ENCODE results near the gene CTNNA3. TPM values are rescaled to one million over a fixed set of nuclear protein-coding genes. Genes with fewer than 3 reads are reported as not detected.

Gene CTNNA3
- polyA plus RNA-seq, 1 experiment, result not detected

DNA sequence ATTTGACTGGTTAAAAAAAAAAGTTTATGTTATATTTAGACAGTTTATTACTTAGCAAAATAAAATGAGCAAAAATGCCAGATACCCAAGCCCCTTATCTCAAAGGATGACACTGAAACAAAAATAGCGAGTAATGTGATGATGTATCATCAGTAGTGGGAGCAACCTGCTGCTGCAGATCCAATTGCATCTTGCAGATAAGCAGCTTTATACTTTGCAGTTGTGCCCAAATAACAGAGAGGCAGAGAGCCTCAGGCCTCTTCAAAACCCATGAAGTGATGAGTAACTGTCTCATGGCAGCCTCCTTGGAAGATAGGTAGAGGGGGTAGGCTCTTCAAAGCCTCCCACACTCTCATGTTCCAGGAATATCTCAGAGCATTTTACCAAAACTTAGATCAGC lies 1238.4 kb downstream of the CTNNA3 start:
- no peak for DNase-seq (ENCODE audit: low read depth)
- POLR2A ChIA-PET, result no interaction called here
- no peaks in the 10 kb centered on the region for H3K27me3 ChIP-seq (ENCODE audit: control insufficient read depth, insufficient read depth, low read length)
- H3K36me3 ChIP-seq (ENCODE audit: control insufficient read depth, insufficient read depth, low read length), result no peaks in the 10 kb centered on the region
- TF ChIP-seq, protein P1, sequence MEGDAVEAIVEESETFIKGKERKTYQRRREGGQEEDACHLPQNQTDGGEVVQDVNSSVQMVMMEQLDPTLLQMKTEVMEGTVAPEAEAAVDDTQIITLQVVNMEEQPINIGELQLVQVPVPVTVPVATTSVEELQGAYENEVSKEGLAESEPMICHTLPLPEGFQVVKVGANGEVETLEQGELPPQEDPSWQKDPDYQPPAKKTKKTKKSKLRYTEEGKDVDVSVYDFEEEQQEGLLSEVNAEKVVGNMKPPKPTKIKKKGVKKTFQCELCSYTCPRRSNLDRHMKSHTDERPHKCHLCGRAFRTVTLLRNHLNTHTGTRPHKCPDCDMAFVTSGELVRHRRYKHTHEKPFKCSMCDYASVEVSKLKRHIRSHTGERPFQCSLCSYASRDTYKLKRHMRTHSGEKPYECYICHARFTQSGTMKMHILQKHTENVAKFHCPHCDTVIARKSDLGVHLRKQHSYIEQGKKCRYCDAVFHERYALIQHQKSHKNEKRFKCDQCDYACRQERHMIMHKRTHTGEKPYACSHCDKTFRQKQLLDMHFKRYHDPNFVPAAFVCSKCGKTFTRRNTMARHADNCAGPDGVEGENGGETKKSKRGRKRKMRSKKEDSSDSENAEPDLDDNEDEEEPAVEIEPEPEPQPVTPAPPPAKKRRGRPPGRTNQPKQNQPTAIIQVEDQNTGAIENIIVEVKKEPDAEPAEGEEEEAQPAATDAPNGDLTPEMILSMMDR (IDR thresholded peaks at IDR 0.05; ENCODE audit: insufficient read depth, low read depth, low read length), result no peak
- CTCF ChIA-PET, result no interaction called here
- H3K4me3 ChIP-seq (ENCODE audit: low read depth, low read length), result no peak overlapping the region

DNA sequence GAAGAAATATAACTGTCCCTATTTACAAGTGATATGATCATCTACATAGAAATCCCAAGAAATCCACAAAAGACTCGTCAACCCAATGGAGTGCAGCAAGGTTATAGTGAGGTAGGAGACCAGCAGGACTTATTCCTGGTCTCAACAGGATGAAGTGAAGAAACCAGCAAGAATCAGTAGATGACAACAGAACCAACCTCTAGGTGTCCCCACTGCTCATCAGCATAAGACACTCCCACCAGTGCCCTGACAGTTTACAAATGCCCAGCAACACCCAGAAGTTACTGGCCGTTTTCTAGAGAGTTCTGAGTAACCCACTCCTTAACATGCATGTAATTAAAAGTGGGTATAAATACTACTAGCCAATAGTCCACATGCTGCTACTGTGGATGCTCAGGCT lies 1240.7 kb downstream of the CTNNA3 start:
- Histone ChIP-seq H3K4me3 (ENCODE audit: low read depth, low read length) (no peak overlapping the region), H3K36me3 (ENCODE audit: control insufficient read depth, insufficient read depth, low read length) (no peaks in the 10 kb centered on the region), H3K27me3 (ENCODE audit: control insufficient read depth, insufficient read depth, low read length) (no peaks in the 10 kb centered on the region)
- ChIA-PET CTCF (no interaction called here), POLR2A (no interaction called here)
- DNase-seq (ENCODE audit: low read depth), result no peak
- TF ChIP-seq, protein P1 (IDR thresholded peaks at IDR 0.05; ENCODE audit: insufficient read depth, low read depth, low read length), result no peak

DNA sequence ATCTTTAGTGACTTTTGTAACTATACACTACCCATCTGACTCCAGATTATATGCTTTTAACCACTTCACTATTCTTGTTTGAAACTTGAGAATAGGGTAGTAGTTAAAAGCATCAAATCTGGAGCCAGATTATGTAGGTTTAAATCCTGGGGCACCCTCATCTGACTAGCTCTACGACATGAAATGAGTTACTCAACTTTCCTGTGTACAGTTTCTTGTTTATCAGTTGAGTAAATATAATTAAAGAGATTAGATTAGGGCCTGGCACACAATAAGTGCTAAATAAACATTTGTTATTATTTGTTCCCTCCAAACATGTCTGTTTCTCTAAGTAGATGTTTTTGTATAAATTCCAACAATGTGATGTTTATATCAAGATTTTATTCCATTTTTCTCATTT lies 1255.4 kb downstream of the CTNNA3 start:
- TF ChIP-seq, protein P1 (IDR thresholded peaks at IDR 0.05; ENCODE audit: insufficient read depth, low read depth, low read length), result no peak
- H3K36me3 ChIP-seq (ENCODE audit: control insufficient read depth, insufficient read depth, low read length), result no peaks in the 10 kb centered on the region
- CTCF ChIA-PET, result no interaction called here
- POLR2A ChIA-PET, result no interaction called here
- no peak for DNase-seq (ENCODE audit: low read depth)
- no peak overlapping the region for H3K4me3 ChIP-seq (ENCODE audit: low read depth, low read length)
- no peaks in the 10 kb centered on the region for H3K27me3 ChIP-seq (ENCODE audit: control insufficient read depth, insufficient read depth, low read length)

DNA sequence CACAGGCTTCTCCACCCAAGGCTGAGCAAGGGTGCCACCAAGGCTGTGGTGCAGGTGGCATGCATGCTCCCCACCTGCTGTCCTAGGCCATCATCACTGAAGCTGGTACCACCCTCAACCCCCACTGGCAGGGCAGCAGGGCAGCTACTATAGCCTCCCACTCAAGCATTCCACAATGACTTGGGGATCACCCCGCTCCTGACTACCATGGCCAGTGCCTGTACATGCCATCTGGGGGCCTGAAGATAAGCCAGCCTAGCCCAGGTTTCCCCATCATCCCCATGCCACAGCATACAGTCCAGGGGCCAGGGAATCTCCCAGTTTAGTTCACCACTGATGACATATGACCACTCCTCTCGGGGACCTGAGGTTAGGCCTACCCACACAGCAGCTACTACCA lies 1281.1 kb downstream of the CTNNA3 start:
- POLR2A ChIA-PET, result no interaction called here
- TF ChIP-seq, protein P1 (IDR thresholded peaks at IDR 0.05; ENCODE audit: insufficient read depth, low read depth, low read length), result no peak

DNA sequence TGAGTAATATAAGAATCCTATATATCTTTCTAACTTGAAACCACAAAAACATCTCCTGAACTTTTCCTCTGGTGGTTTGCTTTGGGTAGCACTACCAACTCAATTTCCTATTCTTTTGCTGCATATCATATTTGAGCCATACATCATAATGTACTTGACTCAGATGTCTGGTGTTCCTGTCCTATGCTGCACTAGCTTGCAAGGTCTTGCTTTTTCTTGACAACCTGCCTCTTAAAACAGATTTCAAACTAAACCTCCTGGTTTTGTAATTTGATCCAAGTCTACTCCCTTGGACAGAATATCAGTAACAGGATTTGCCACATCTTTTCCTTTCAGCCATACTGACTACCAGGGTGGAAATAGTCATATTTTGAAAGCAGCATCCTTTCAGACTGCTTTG lies 1290.4 kb downstream of the CTNNA3 start:
- H3K36me3 ChIP-seq (ENCODE audit: control insufficient read depth, insufficient read depth, low read length), result no peaks in the 10 kb centered on the region
- TF ChIP-seq, protein P1 (IDR thresholded peaks at IDR 0.05; ENCODE audit: insufficient read depth, low read depth, low read length), result no peak
- H3K4me3 ChIP-seq (ENCODE audit: low read depth, low read length), result no peak overlapping the region
- ChIA-PET CTCF (no interaction called here), POLR2A (no interaction called here)
- no peaks in the 10 kb centered on the region for H3K27me3 ChIP-seq (ENCODE audit: control insufficient read depth, insufficient read depth, low read length)
- no peak for DNase-seq (ENCODE audit: low read depth)

More for the DNA sequence above, 1281.1 kb downstream of the CTNNA3 start:
- no peak overlapping the region for H3K4me3 ChIP-seq (ENCODE audit: low read depth, low read length)
- no peaks in the 10 kb centered on the region for H3K36me3 ChIP-seq (ENCODE audit: control insufficient read depth, insufficient read depth, low read length)
- CTCF ChIA-PET, result no interaction called here
- H3K27me3 ChIP-seq (ENCODE audit: control insufficient read depth, insufficient read depth, low read length), result no peaks in the 10 kb centered on the region
- DNase-seq (ENCODE audit: low read depth), result no peak

Measured in BJ (cell line).